Activated naive CD8-positive, alpha-beta T cell treated with anti-CD3 and anti-CD28 coated beads for 36 hours (primary cell): ENCODE data around the gene PACSIN2. TPM values are rescaled to one million over a fixed set of nuclear protein-coding genes. Genes with fewer than 3 reads are reported as not detected.

Source experiments
- DNase-seq: peaks from one replicate; pipeline ENCODE4 v3.0.0; 2021
- H3K27ac Mint-ChIP-seq: one replicate; pipeline ENCODE4 v1.8.0; 2022; ENCODE audit warnings: mild to moderate bottlenecking, moderate library complexity, mixed read lengths
- H3K27me3 Mint-ChIP-seq: one replicate; pipeline ENCODE4 v1.8.0; 2022; ENCODE audit warnings: mild to moderate bottlenecking, mixed read lengths
- H3K36me3 Mint-ChIP-seq: one replicate; pipeline ENCODE4 v1.8.0; 2021; ENCODE audit warnings: mild to moderate bottlenecking, mixed read lengths
- H3K4me1 Mint-ChIP-seq: one replicate; pipeline ENCODE4 v1.8.0; 2021; ENCODE audit warnings: mixed read lengths
- H3K4me3 Mint-ChIP-seq: one replicate; pipeline ENCODE4 v1.8.0; 2022; ENCODE audit warnings: mild to moderate bottlenecking, moderate library complexity, mixed read lengths
- H3K9me3 Mint-ChIP-seq: one replicate; pipeline ENCODE4 v1.8.0; 2022; ENCODE audit warnings: mixed read lengths
- total RNA-seq, 2 experiments: library from RNA; stranded (reverse); gene quantifications; one replicate each; pipeline ENCODE4 v1.2.3, GENCODE V29; 2021

PACSIN2 gene
- total RNA-seq, 2 experiments from 2014 or later = 30.2 to 34.6 TPM

GRCh38 chr22:42991010-42991651, 23.8 kb downstream of the PACSIN2 start:
- Mint-ChIP-seq H3K36me3 (peaks cover 12% of the 10 kb centered on the region), H3K27me3 (no peaks in the 10 kb centered on the region), H3K4me1 (peaks cover 21% of the 10 kb centered on the region), H3K27ac (no peak overlapping the region), H3K9me3 (no peaks in the 10 kb centered on the region), H3K4me3 (no peak overlapping the region)
- DNase-seq = no peak

GRCh38 chr22:42990131-42990838, 24.7 kb downstream of the PACSIN2 start:
- H3K4me1 Mint-ChIP-seq = peaks cover 19% of the 10 kb centered on the region
- no peak overlapping the region for H3K27ac Mint-ChIP-seq
- no peaks in the 10 kb centered on the region for H3K27me3 Mint-ChIP-seq
- H3K4me3 Mint-ChIP-seq = no peak overlapping the region
- H3K9me3 Mint-ChIP-seq = no peaks in the 10 kb centered on the region
- DNase-seq = no peak
- peaks cover 12% of the 10 kb centered on the region for H3K36me3 Mint-ChIP-seq

- no peak for DNase-seq
- H3K27ac Mint-ChIP-seq = no peak overlapping the region
- no peaks in the 10 kb centered on the region for H3K36me3 Mint-ChIP-seq
- H3K4me3 Mint-ChIP-seq = no peak overlapping the region
- H3K9me3 Mint-ChIP-seq = no peaks in the 10 kb centered on the region
- H3K27me3 Mint-ChIP-seq = no peaks in the 10 kb centered on the region
- H3K4me1 Mint-ChIP-seq = peaks cover 16% of the 10 kb centered on the region
Observed at GRCh38 chr22:42986115-42986514, 28.8 kb downstream of the PACSIN2 start.

GRCh38 chr22:42985531-42985905, 29.4 kb downstream of the PACSIN2 start:
- H3K9me3 Mint-ChIP-seq = no peaks in the 10 kb centered on the region
- H3K27me3 Mint-ChIP-seq = no peaks in the 10 kb centered on the region
- peaks cover 11% of the 10 kb centered on the region for H3K4me1 Mint-ChIP-seq
- no peak for DNase-seq
- H3K4me3 Mint-ChIP-seq = no peak overlapping the region
- no peaks in the 10 kb centered on the region for H3K36me3 Mint-ChIP-seq
- no peak overlapping the region for H3K27ac Mint-ChIP-seq

GRCh38 chr22:42984814-42985530, 30.0 kb downstream of the PACSIN2 start:
- Mint-ChIP-seq H3K36me3 (no peaks in the 10 kb centered on the region), H3K4me3 (no peak overlapping the region), H3K4me1 (peaks cover 7% of the 10 kb centered on the region), H3K27me3 (no peaks in the 10 kb centered on the region), H3K9me3 (no peaks in the 10 kb centered on the region), H3K27ac (peak overlapping the region; percentile 45)
- no peak for DNase-seq

- no peak for DNase-seq
- H3K4me3 Mint-ChIP-seq = no peak overlapping the region
- H3K9me3 Mint-ChIP-seq = no peaks in the 10 kb centered on the region
- H3K36me3 Mint-ChIP-seq = no peaks in the 10 kb centered on the region
- H3K4me1 Mint-ChIP-seq = peaks cover 7% of the 10 kb centered on the region
- peak overlapping the region; percentile 45 for H3K27ac Mint-ChIP-seq
- H3K27me3 Mint-ChIP-seq = no peaks in the 10 kb centered on the region
Observed at GRCh38 chr22:42984397-42984796, 30.6 kb downstream of the PACSIN2 start.

- Mint-ChIP-seq H3K36me3 (no peaks in the 10 kb centered on the region), H3K4me3 (no peak overlapping the region), H3K9me3 (no peaks in the 10 kb centered on the region), H3K4me1 (peaks cover 11% of the 10 kb centered on the region), H3K27me3 (no peaks in the 10 kb centered on the region), H3K27ac (no peak overlapping the region)
- DNase-seq = no peak
Observed at GRCh38 chr22:42983470-42983869, 31.5 kb downstream of the PACSIN2 start.

- no peaks in the 10 kb centered on the region for H3K36me3 Mint-ChIP-seq
- no peaks in the 10 kb centered on the region for H3K9me3 Mint-ChIP-seq
- no peak overlapping the region for H3K4me3 Mint-ChIP-seq
- H3K27me3 Mint-ChIP-seq = no peaks in the 10 kb centered on the region
- peaks cover 25% of the 10 kb centered on the region for H3K4me1 Mint-ChIP-seq
- DNase-seq = no peak
- H3K27ac Mint-ChIP-seq = no peak overlapping the region
Observed at GRCh38 chr22:42979606-42980005, 35.3 kb downstream of the PACSIN2 start.

- Mint-ChIP-seq H3K27ac (no peak overlapping the region), H3K4me3 (no peak overlapping the region), H3K9me3 (no peaks in the 10 kb centered on the region), H3K27me3 (no peaks in the 10 kb centered on the region), H3K36me3 (no peaks in the 10 kb centered on the region), H3K4me1 (peaks cover 24% of the 10 kb centered on the region)
- DNase-seq = no peak
Observed at GRCh38 chr22:42978453-42979103, 36.4 kb downstream of the PACSIN2 start.

GRCh38 chr22:42977569-42977968, 37.4 kb downstream of the PACSIN2 start:
- no peak for DNase-seq
- Mint-ChIP-seq H3K36me3 (no peaks in the 10 kb centered on the region), H3K4me3 (no peak overlapping the region), H3K4me1 (peaks cover 30% of the 10 kb centered on the region), H3K27ac (no peak overlapping the region), H3K9me3 (no peaks in the 10 kb centered on the region), H3K27me3 (no peaks in the 10 kb centered on the region)

GRCh38 chr22:42976217-42976933, 38.6 kb downstream of the PACSIN2 start:
- H3K36me3 Mint-ChIP-seq = peaks cover 5% of the 10 kb centered on the region
- peaks cover 33% of the 10 kb centered on the region for H3K4me1 Mint-ChIP-seq
- no peak overlapping the region for H3K27ac Mint-ChIP-seq
- peaks cover 2% of the 10 kb centered on the region for H3K9me3 Mint-ChIP-seq
- no peaks in the 10 kb centered on the region for H3K27me3 Mint-ChIP-seq
- H3K4me3 Mint-ChIP-seq = no peak overlapping the region
- DNase-seq = no peak

- peaks cover 2% of the 10 kb centered on the region for H3K9me3 Mint-ChIP-seq
- H3K36me3 Mint-ChIP-seq = peaks cover 15% of the 10 kb centered on the region
- peaks cover 46% of the 10 kb centered on the region for H3K4me1 Mint-ChIP-seq
- DNase-seq = no peak
- H3K27me3 Mint-ChIP-seq = no peaks in the 10 kb centered on the region
- no peak overlapping the region for H3K4me3 Mint-ChIP-seq
- H3K27ac Mint-ChIP-seq = no peak overlapping the region
Observed at GRCh38 chr22:42974223-42974622, 40.7 kb downstream of the PACSIN2 start.

- Mint-ChIP-seq H3K4me3 (no peak overlapping the region), H3K4me1 (peaks cover 45% of the 10 kb centered on the region), H3K36me3 (peaks cover 15% of the 10 kb centered on the region), H3K27me3 (no peaks in the 10 kb centered on the region), H3K9me3 (peaks cover 2% of the 10 kb centered on the region), H3K27ac (no peak overlapping the region)
- no peak for DNase-seq
Observed at GRCh38 chr22:42973536-42973881, 41.4 kb downstream of the PACSIN2 start.

- peaks cover 2% of the 10 kb centered on the region for H3K9me3 Mint-ChIP-seq
- peaks cover 43% of the 10 kb centered on the region for H3K4me1 Mint-ChIP-seq
- no peak overlapping the region for H3K27ac Mint-ChIP-seq
- H3K36me3 Mint-ChIP-seq = peaks cover 20% of the 10 kb centered on the region
- no peaks in the 10 kb centered on the region for H3K27me3 Mint-ChIP-seq
- no peak overlapping the region for H3K4me3 Mint-ChIP-seq
- DNase-seq = no peak
Observed at GRCh38 chr22:42972649-42973535, 42.1 kb downstream of the PACSIN2 start.
